ENCODE measurements around the gene RNU5D-1.
"Not testable (repeated sequence)": the region's sequence is repeated elsewhere in the genome, so short reads cannot be mapped to it uniquely, and the experiment has no call there.

RNU5D-1 gene

DNA sequence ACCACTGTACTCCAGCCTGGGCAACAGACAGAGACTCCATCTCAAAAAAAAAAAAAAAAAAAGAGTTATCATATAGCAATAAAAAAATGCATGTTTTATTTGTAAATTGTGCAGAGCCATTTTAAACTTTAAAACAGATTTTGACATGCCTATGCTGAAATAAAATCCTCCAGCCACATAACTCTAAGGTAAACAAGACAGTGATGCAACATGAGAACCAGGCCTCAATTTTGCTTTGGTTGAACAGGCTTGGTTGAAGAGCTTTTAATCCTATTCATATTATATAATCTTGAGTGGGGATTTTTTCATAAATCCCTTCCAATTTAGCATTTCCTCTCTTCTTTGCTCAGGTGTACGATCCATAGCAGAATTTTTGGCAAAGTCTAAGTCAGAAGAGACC is 30.4 kb downstream of the RNU5D-1 start:
- DNase-seq (ENCODE audit: low spot score): no peak

GRCh38 chr1:44699375-44699774 is 31.6 kb downstream of the RNU5D-1 start:
- DNase-seq (ENCODE audit: low spot score): not testable (repeated sequence)

DNA sequence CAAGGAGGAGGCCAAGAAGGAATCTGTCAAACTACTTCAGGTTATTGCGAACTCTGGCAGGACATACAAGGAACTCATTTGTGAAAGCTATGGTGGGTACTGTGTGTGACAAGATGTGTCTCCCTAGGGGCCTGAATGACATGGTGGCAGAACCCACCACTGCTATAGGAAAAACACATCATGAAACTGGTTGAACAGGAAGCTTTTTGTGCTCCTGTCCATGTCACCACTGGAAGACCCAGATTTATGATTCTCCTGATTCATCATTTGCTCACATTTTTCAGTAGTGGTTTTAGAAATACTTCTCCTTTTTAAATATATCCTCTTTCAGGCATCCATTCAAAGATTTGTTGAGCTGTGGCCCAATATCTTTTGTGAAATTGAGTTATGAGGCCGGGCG is 32.8 kb downstream of the RNU5D-1 start:
- no peak for DNase-seq (ENCODE audit: low spot score)

DNA sequence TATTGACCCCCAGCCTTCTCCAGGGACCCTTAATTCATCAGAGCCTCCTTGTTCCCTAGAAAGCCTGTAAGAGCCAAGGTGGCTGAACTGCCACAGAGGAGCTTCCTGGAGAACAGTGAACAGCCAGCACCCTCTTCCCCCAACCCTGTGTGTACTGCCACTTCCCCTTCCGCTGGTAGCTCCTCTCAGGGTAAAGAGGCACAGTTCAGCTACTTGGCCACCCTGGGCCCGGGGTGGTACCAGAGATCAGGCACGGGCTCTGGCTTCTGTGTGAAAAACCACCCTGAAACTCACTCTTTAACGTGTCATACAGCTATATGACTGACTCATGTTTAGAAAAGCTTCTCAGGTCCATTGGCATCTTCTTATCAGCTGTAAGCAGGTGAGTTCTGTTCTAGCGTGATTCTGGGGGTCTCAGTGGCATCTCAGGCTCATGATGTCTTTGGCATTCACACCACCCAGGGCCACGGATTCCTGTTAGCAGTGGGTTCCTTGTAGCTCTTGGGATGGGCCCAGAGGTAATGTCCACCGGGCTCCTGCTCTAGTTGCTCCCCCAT is 34.1 kb downstream of the RNU5D-1 start:
- DNase-seq (ENCODE audit: low spot score): no peak

- no peak for DNase-seq (ENCODE audit: low spot score)
These were observed 34.9 kb downstream of the RNU5D-1 start for GRCh38 chr1:44696101-44696500.

GRCh38 chr1:44695671-44696070 is 35.3 kb downstream of the RNU5D-1 start:
- DNase-seq (ENCODE audit: low spot score): no peak

GRCh38 chr1:44694863-44695478 is 36.0 kb downstream of the RNU5D-1 start:
- no peak for DNase-seq (ENCODE audit: low spot score)

DNA sequence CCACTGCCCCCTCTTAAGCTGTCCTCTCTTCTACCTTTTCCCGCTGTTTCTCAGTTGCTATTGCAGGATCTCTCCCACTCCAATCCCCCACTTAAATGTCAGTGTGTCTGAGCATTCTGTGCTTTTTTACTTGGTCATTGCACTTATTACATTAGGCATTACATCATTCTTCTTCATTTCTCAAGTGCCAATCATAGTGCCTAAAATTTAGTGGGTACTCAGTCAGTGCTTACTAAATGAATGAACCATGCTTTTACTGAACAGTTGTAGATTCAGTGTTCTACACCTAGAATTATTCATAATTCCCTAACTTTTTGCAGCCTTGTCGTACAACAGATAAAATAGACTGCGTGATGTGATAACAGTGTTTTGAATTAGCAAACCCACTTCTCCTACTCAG is 37.1 kb downstream of the RNU5D-1 start:
- DNase-seq (ENCODE audit: low spot score): no peak

DNA sequence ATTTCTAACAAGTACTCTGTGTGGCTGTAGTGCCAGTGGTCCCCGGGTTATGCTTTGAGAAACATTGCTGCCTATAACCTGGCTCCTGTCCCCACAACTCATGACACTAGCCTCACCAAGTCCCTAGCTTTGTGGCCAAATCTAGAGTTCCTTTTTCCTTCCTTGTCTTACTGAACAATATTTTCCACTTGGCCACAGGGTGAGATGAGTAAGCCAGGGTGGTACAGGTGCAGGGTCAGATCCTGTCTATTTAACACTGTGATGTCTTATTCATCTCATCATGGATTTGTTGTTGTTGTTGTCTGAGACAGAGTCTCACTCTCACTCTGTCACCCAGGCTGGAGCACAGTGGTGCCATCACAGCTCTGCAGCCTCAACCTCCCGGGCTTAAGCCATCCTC is 37.8 kb downstream of the RNU5D-1 start:
- no peak for DNase-seq (ENCODE audit: low spot score)

DNA sequence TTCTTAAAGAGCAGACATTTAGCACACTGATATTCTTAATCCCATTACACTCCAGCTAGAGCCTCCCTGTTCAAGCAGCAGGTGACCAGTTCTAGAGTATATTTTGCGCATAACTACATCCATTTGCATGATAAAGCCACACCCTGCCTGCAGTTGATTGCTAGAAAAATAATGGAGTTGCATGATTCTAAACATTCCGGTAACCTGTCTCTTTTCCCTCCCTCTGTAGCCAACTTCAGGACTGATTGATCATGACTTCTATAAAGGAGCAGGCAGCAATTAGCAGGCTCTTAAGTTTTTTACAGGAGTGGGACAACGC is 41.6 kb downstream of the RNU5D-1 start:
- DNase-seq (ENCODE audit: low spot score): no peak

DNA sequence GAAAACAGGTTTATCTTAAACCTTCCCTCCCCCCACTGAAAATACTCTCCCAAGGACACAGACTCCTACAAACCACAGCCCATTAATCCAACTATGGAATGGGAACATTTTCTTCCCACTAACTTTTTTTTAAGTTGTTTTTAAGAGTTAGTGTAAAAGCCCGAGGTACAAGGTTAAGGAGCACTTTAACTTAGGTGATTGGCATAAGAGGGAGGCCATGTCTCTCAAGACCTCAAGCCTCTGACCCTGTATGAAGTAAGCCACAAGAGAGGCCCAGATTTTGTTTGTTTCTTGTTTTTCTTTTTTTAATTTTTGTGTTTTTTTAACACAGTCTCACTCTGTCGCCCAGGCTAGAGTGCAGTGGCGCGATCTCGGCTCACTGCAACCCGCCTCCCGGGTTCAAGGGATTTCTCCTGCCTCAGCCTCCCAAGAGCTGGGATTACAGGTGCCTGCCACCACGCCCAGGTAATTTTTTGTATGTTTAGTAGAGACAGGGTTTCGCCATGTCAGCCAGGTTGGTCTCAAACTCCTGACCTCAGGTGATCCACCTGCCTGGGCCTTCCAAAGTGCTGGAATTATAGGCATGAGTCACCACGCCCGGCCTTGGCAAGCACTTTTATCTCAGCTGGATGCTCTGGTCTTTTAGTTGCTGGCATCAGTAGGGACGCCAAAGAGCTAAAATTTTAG is 42.1 kb downstream of the RNU5D-1 start:
- DNase-seq (ENCODE audit: low spot score): no peak

GRCh38 chr1:44685881-44686280 is 45.1 kb downstream of the RNU5D-1 start:
- no peak for DNase-seq (ENCODE audit: low spot score)

DNA sequence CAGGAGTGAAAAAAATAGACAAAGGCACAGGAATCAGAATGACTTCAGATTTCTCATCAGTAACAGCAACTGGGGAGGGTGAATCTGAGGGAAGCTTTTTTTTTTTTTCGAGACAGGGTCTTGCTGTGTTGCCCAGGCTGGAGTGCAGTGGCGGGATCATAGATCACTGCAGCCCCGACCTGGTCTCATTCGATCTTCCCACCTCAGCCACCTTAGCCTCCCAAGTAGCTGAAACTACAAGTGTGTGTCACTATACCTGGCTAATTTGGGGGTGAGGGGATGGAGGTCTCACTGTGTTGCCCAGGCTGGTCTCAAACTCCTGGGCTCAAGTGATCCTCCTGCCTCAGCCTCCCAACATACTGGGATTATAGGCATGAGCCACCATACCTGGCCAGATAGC is 45.8 kb downstream of the RNU5D-1 start:
- DNase-seq (ENCODE audit: low spot score): no peak

DNA sequence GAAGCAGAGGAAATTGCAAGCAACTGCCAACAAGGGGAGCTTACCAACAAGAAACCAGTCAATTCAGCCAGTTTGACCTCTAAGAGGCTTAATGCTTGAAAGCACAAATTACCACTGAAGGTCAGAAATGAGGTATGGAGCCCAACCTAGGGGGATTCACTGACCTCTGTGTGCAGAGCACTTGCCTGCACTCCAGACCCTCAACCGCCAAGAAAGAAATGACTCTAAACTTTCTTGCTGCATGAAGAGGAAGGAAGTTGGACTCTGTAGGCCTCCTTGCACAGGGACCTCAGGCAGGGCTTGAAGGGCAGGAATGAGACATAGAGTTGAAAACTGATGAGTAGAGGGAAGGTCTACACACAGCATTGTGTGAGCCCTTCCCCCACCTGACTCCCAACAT is 46.4 kb downstream of the RNU5D-1 start:
- DNase-seq (ENCODE audit: low spot score): no peak

- no peak for DNase-seq (ENCODE audit: low spot score)
These were observed 48.1 kb downstream of the RNU5D-1 start for GRCh38 chr1:44682883-44683265.

DNA sequence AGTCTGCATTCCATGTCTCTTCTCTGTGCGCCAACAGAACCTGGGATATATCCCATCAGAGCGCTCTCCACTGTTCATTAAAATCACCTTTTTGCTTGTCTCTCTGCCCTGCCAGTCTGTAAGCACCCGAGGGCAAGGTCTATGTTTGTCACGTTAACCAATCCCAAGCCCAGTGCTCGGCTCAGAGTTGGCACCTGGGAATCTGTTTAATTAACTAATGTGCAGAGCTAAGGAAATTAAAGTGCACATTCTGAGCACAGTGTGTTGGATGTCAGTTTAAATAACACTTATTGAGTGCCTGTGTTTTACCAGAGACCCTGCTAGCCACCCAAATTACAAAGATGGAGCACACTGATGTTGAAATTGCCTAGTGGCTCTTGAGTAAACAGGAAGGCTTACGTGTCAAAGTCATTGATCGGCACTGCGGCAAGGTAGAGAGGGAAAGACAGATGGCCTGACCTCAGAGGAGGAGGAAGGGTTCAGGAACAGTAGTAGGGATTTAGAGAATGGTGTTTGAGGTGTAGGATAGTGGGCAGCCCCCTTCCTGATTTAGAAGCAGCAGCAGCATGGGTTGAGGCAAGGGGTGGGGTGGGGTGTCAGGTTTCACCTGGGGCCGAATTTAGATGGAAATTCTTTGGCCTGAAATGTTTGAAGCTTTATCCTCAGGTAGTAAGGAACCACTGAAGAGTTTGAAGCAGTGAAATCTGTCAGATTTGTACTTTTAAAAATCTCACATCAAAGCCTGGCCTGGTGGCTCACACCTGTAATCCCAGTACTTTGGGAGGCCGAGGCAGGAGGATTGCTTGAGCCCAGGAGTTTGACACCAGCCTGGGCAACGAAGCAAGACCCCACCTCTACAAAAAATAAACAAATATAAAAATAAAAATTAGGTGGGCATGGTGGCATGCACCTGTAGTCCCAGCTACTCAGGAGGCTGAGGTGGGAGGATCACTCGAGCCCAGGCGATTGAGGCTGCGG is 48.8 kb downstream of the RNU5D-1 start:
- no peak for DNase-seq (ENCODE audit: low spot score)
